ENCODE results near the gene S100B.

Gene S100B

GRCh38 chr21:46608672-46609111, 3.8 kb upstream of the S100B start:
- Histone ChIP-seq H3K36me3 (ENCODE audit: insufficient read depth, insufficient read length, low read length) (no peaks in the 10 kb centered on the region), H3K27me3 (ENCODE audit: insufficient read depth, insufficient read length) (no peaks in the 10 kb centered on the region), H3K9ac (ENCODE audit: insufficient read length, low read depth) (no peak overlapping the region), H3K4me1 (ENCODE audit: insufficient read depth, insufficient read length) (peaks cover 7% of the 10 kb centered on the region), H3K9me3 (ENCODE audit: insufficient read depth, low read length) (no peaks in the 10 kb centered on the region; the same call in 1 of the 2 replicates), H3K4me3 (ENCODE audit: insufficient read length, low read depth) (no peak overlapping the region)
- no peak for DNase-seq (ENCODE audit: low read depth, low spot score)
- TF ChIP-seq ZNF274 (IDR thresholded peaks at IDR 0.05; ENCODE audit: low read depth, low read length) (no peak), SUZ12 (IDR thresholded peaks at IDR 0.05; ENCODE audit: extremely low read depth, insufficient read depth, insufficient read length) (no peak)

GRCh38 chr21:46607636-46608035, 2.8 kb upstream of the S100B start:
- Histone ChIP-seq H3K27me3 (ENCODE audit: insufficient read depth, insufficient read length) (no peaks in the 10 kb centered on the region), H3K9ac (ENCODE audit: insufficient read length, low read depth) (no peak overlapping the region), H3K4me3 (ENCODE audit: insufficient read length, low read depth) (no peak overlapping the region), H3K36me3 (ENCODE audit: insufficient read depth, insufficient read length, low read length) (no peaks in the 10 kb centered on the region), H3K9me3 (ENCODE audit: insufficient read depth, low read length) (no peaks in the 10 kb centered on the region; the same call in 1 of the 2 replicates), H3K4me1 (ENCODE audit: insufficient read depth, insufficient read length) (peaks cover 7% of the 10 kb centered on the region)
- DNase-seq (ENCODE audit: low read depth, low spot score), result no peak
- TF ChIP-seq ZNF274 (IDR thresholded peaks at IDR 0.05; ENCODE audit: low read depth, low read length) (no peak), SUZ12 (IDR thresholded peaks at IDR 0.05; ENCODE audit: extremely low read depth, insufficient read depth, insufficient read length) (no peak), YY1 (IDR thresholded peaks at IDR 0.05; ENCODE audit: insufficient read depth, insufficient read length) (no peak)

GRCh38 chr21:46606427-46606813, 1.5 kb upstream of the S100B start:
- Histone ChIP-seq H3K4me1 (ENCODE audit: insufficient read depth, insufficient read length) (peaks cover 10% of the 10 kb centered on the region), H3K9ac (ENCODE audit: insufficient read length, low read depth) (no peak overlapping the region), H3K4me3 (ENCODE audit: insufficient read length, low read depth) (no peak overlapping the region)

GRCh38 chr21:46605767-46606426, 1.0 kb upstream of the S100B start:
- DNase-seq (ENCODE audit: low read depth, low spot score), result no peak
- Histone ChIP-seq H3K36me3 (ENCODE audit: insufficient read depth, insufficient read length, low read length) (no peaks in the 10 kb centered on the region), H3K9me3 (ENCODE audit: insufficient read depth, low read length) (no peaks in the 10 kb centered on the region; the same call in 1 of the 2 replicates), H3K9ac (ENCODE audit: insufficient read length, low read depth) (no peak overlapping the region), H3K27me3 (ENCODE audit: insufficient read depth, insufficient read length) (no peaks in the 10 kb centered on the region), H3K4me1 (ENCODE audit: insufficient read depth, insufficient read length) (peaks cover 10% of the 10 kb centered on the region), H3K4me3 (ENCODE audit: insufficient read length, low read depth) (no peak overlapping the region)
- no peak for TF ChIP-seq YY1 (IDR thresholded peaks at IDR 0.05; ENCODE audit: insufficient read depth, insufficient read length)
- TF ChIP-seq SUZ12 (IDR thresholded peaks at IDR 0.05; ENCODE audit: extremely low read depth, insufficient read depth, insufficient read length), result no peak
- no peak for TF ChIP-seq ZNF274 (IDR thresholded peaks at IDR 0.05; ENCODE audit: low read depth, low read length)

More at GRCh38 chr21:46606427-46606813, 1.5 kb upstream of the S100B start:
- no peak for TF ChIP-seq ZNF274 (IDR thresholded peaks at IDR 0.05; ENCODE audit: low read depth, low read length)
- no peak for TF ChIP-seq YY1 (IDR thresholded peaks at IDR 0.05; ENCODE audit: insufficient read depth, insufficient read length)
- no peak for TF ChIP-seq SUZ12 (IDR thresholded peaks at IDR 0.05; ENCODE audit: extremely low read depth, insufficient read depth, insufficient read length)
- Histone ChIP-seq H3K9me3 (ENCODE audit: insufficient read depth, low read length) (no peaks in the 10 kb centered on the region; the same call in 1 of the 2 replicates), H3K36me3 (ENCODE audit: insufficient read depth, insufficient read length, low read length) (no peaks in the 10 kb centered on the region), H3K27me3 (ENCODE audit: insufficient read depth, insufficient read length) (no peaks in the 10 kb centered on the region)
- no peak for DNase-seq (ENCODE audit: low read depth, low spot score)

GRCh38 chr21:46604329-46604974, 430 bp downstream of the S100B start:
- H3K27me3 ChIP-seq (ENCODE audit: insufficient read depth, insufficient read length), result no peaks in the 10 kb centered on the region
- TF ChIP-seq YY1 (IDR thresholded peaks at IDR 0.05; ENCODE audit: insufficient read depth, insufficient read length) (no peak), ZNF274 (IDR thresholded peaks at IDR 0.05; ENCODE audit: low read depth, low read length) (no peak), SUZ12 (IDR thresholded peaks at IDR 0.05; ENCODE audit: extremely low read depth, insufficient read depth, insufficient read length) (no peak)
- H3K36me3 ChIP-seq (ENCODE audit: insufficient read depth, insufficient read length, low read length), result no peaks in the 10 kb centered on the region
- DNase-seq (ENCODE audit: low read depth, low spot score), result no peak
- no peak overlapping the region for H3K9ac ChIP-seq (ENCODE audit: insufficient read length, low read depth)
- H3K4me1 ChIP-seq (ENCODE audit: insufficient read depth, insufficient read length), result peaks cover 10% of the 10 kb centered on the region
- no peak overlapping the region for H3K4me3 ChIP-seq (ENCODE audit: insufficient read length, low read depth)
- H3K9me3 ChIP-seq (ENCODE audit: insufficient read depth, low read length), result no peaks in the 10 kb centered on the region

- Histone ChIP-seq H3K4me1 (ENCODE audit: insufficient read depth, insufficient read length) (peaks cover 13% of the 10 kb centered on the region), H3K4me3 (ENCODE audit: insufficient read length, low read depth) (no peak overlapping the region)
- no peak for DNase-seq (ENCODE audit: low read depth, low spot score)
Measured at GRCh38 chr21:46603228-46603627, 1.7 kb downstream of the S100B start.

GRCh38 chr21:46600978-46601377, 3.9 kb downstream of the S100B start:
- no peak for DNase-seq (ENCODE audit: low read depth, low spot score)
- Histone ChIP-seq H3K4me1 (ENCODE audit: insufficient read depth, insufficient read length) (peaks cover 13% of the 10 kb centered on the region), H3K9ac (ENCODE audit: insufficient read length, low read depth) (no peak overlapping the region), H3K27me3 (ENCODE audit: insufficient read depth, insufficient read length) (no peaks in the 10 kb centered on the region), H3K9me3 (ENCODE audit: insufficient read depth, low read length) (peaks cover 18% of the 10 kb centered on the region; the same call in 1 of the 2 replicates), H3K36me3 (ENCODE audit: insufficient read depth, insufficient read length, low read length) (no peaks in the 10 kb centered on the region), H3K4me3 (ENCODE audit: insufficient read length, low read depth) (no peak overlapping the region)
- TF ChIP-seq YY1 (IDR thresholded peaks at IDR 0.05; ENCODE audit: insufficient read depth, insufficient read length), result no peak
- TF ChIP-seq SUZ12 (IDR thresholded peaks at IDR 0.05; ENCODE audit: extremely low read depth, insufficient read depth, insufficient read length), result no peak
- TF ChIP-seq ZNF274 (IDR thresholded peaks at IDR 0.05; ENCODE audit: low read depth, low read length), result no peak

More at GRCh38 chr21:46603228-46603627, 1.7 kb downstream of the S100B start:
- TF ChIP-seq SUZ12 (IDR thresholded peaks at IDR 0.05; ENCODE audit: extremely low read depth, insufficient read depth, insufficient read length) (no peak), ZNF274 (IDR thresholded peaks at IDR 0.05; ENCODE audit: low read depth, low read length) (no peak), YY1 (IDR thresholded peaks at IDR 0.05; ENCODE audit: insufficient read depth, insufficient read length) (no peak)
- H3K9me3 ChIP-seq (ENCODE audit: insufficient read depth, low read length), result 0 out of 2 replicates have a peak, but pooled peaks cover 2% of the 10 kb centered on the region
- H3K9ac ChIP-seq (ENCODE audit: insufficient read length, low read depth), result no peak overlapping the region
- no peaks in the 10 kb centered on the region for H3K36me3 ChIP-seq (ENCODE audit: insufficient read depth, insufficient read length, low read length)
- H3K27me3 ChIP-seq (ENCODE audit: insufficient read depth, insufficient read length), result no peaks in the 10 kb centered on the region
